DOHH2 (cell line): Measurements from ENCODE around the gene TAMM41.

ENCODE experiments used
- H3F3A ChIP-seq: fragments of 200-600 bp; sonication (generic), shearing (Covaris generic); 2 replicates; pipeline ENCODE4 v1.6.0; 2016; ENCODE audit warnings: antibody characterized with exemption, mild to moderate bottlenecking; ENCODE audit not compliant: control insufficient read depth, insufficient read depth
- H3K27ac ChIP-seq: fragments of 200-600 bp; sonication (generic); 2 replicates; pipeline ENCODE4 v1.5.1; 2014; ENCODE audit warnings: low read depth, mild to moderate bottlenecking, low read length, moderate library complexity
- H3K27me3 ChIP-seq: fragments of 200-600 bp; sonication (generic); 2 replicates; pipeline ENCODE4 v1.6.1; 2014; ENCODE audit warnings: mild to moderate bottlenecking, low read length, mixed read lengths; ENCODE audit not compliant: control insufficient read depth
- H3K36me3 ChIP-seq: fragments of 200-600 bp; sonication (generic); 2 replicates; pipeline ENCODE4 v1.6.1; 2014; ENCODE audit warnings: mild to moderate bottlenecking, low read length, moderate library complexity, mixed read lengths; ENCODE audit not compliant: control insufficient read depth
- H3K4me1 ChIP-seq: fragments of 200-600 bp; sonication (generic); 2 replicates; pipeline ENCODE4 v1.6.1; 2014; ENCODE audit warnings: mild to moderate bottlenecking, low read length, mixed read lengths; ENCODE audit not compliant: control insufficient read depth
- H3K4me2 ChIP-seq: fragments of 200-600 bp; sonication (generic); 2 replicates; pipeline ENCODE4 v1.6.0; 2014; ENCODE audit warnings: mild to moderate bottlenecking, low read length, moderate library complexity
- H3K4me3 ChIP-seq: fragments of 200-600 bp; sonication (generic); 2 replicates; pipeline ENCODE4 v1.5.1; 2014; ENCODE audit warnings: mild to moderate bottlenecking, low read length, mixed read lengths
- H3K79me2 ChIP-seq: fragments of 200-600 bp; sonication (generic); 2 replicates; pipeline ENCODE4 v1.6.1; 2014; ENCODE audit warnings: mild to moderate bottlenecking, low read length, mixed read lengths; ENCODE audit not compliant: control insufficient read depth
- H3K9me2 ChIP-seq: fragments of 200-600 bp; sonication (generic); replicated peaks from 2 replicates; pipeline ENCODE4 v1.6.1; 2014; ENCODE audit warnings: mild to moderate bottlenecking, low read length, mixed read lengths; ENCODE audit not compliant: control insufficient read depth
- H3K9me3 ChIP-seq: fragments of 200-600 bp; sonication (generic); 2 replicates; pipeline ENCODE4 v1.6.1; 2014; ENCODE audit warnings: antibody characterized with exemption, low read length, mixed read lengths; ENCODE audit not compliant: control insufficient read depth, insufficient read depth
- H4K20me1 ChIP-seq: fragments of 200-600 bp; sonication (generic); 2 replicates; pipeline ENCODE4 v1.6.0; 2014; ENCODE audit warnings: low read depth, mild to moderate bottlenecking, antibody characterized with exemption, low read length, moderate library complexity; ENCODE audit not compliant: control insufficient read depth, insufficient read depth
- EZH2phosphoT487 ChIP-seq: fragments of 200-600 bp; sonication (generic); IDR thresholded peaks from 2 replicates; pipeline ENCODE4 v1.6.1; 2017; ENCODE audit warnings: borderline replicate concordance, mild to moderate bottlenecking, antibody characterized with exemption, low read length, moderate library complexity, mixed read lengths
- TF ChIP-seq, protein P1 (sequence below): fragments of 200-600 bp; sonication (generic); IDR thresholded peaks from one replicate; pipeline ENCODE4 v1.5.1; 2014; ENCODE audit warnings: antibody characterized with exemption, mild to moderate bottlenecking, low read depth, low read length; ENCODE audit not compliant: poor library complexity, severe bottlenecking

TAMM41 gene

DNA sequence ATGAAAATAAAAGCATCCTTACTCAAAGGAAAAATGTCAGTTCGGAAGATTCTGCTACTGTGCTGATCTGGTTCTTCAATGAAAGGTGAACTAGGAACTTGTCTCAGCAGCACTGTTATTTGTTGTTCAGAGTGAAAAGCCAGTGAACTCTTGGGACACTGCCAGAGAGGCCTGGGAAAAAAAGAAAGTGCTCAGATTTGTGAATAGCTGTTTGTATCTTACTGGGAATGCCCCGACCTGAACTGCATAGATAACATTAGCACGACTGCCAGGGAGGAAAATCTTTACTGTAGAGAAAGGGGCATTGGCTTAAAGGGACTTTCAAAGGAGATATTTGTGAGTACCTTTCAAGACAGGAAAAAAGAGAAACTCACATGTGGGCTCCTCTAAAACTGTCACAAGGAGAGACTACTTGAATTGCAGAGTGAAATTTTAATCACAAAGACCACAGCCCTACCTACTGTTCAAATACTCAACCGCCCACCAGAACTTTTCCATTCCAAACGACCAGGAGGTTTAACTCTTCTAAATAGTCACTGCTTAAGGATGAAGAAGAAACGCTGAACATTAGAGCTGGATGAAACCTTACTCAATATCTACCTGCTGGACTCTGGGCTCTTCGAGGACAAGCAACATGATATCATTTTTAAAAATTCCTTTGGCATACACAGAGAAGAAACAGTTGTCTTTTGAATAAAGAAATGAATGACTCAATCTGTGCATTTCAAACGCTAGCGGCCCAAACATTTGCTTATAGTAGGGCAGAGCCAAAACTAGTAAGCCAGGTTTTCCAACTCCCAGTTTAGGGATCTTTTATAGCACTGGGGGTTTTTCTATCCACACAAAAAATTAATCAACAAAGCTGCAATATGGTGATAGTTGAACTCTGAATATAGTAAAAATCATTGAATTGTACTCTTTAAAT lies 13.4 kb downstream of the TAMM41 start:
- TF ChIP-seq EZH2phosphoT487: no peak
- TF ChIP-seq, protein P1, sequence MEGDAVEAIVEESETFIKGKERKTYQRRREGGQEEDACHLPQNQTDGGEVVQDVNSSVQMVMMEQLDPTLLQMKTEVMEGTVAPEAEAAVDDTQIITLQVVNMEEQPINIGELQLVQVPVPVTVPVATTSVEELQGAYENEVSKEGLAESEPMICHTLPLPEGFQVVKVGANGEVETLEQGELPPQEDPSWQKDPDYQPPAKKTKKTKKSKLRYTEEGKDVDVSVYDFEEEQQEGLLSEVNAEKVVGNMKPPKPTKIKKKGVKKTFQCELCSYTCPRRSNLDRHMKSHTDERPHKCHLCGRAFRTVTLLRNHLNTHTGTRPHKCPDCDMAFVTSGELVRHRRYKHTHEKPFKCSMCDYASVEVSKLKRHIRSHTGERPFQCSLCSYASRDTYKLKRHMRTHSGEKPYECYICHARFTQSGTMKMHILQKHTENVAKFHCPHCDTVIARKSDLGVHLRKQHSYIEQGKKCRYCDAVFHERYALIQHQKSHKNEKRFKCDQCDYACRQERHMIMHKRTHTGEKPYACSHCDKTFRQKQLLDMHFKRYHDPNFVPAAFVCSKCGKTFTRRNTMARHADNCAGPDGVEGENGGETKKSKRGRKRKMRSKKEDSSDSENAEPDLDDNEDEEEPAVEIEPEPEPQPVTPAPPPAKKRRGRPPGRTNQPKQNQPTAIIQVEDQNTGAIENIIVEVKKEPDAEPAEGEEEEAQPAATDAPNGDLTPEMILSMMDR: no peak
- H3K4me2 ChIP-seq: no peak overlapping the region
- H3K36me3 ChIP-seq: peaks cover 86% of the 10 kb centered on the region

GRCh38 chr3:11829416-11829815 lies 17.3 kb downstream of the TAMM41 start:
- H3K36me3 ChIP-seq: peaks cover 93% of the 10 kb centered on the region

More for the DNA sequence above, 13.4 kb downstream of the TAMM41 start:
- H3K27me3 ChIP-seq: no peaks in the 10 kb centered on the region
- no peaks in the 10 kb centered on the region for H4K20me1 ChIP-seq
- no peaks in the 10 kb centered on the region for H3K9me3 ChIP-seq
- H3K79me2 ChIP-seq: no peaks in the 10 kb centered on the region
- no peaks in the 10 kb centered on the region for H3K4me1 ChIP-seq
- H3F3A ChIP-seq: peaks cover 5% of the 10 kb centered on the region
- no peaks in the 10 kb centered on the region for H3K9me2 ChIP-seq
- no peak overlapping the region for H3K27ac ChIP-seq
- no peak overlapping the region for H3K4me3 ChIP-seq

DNA sequence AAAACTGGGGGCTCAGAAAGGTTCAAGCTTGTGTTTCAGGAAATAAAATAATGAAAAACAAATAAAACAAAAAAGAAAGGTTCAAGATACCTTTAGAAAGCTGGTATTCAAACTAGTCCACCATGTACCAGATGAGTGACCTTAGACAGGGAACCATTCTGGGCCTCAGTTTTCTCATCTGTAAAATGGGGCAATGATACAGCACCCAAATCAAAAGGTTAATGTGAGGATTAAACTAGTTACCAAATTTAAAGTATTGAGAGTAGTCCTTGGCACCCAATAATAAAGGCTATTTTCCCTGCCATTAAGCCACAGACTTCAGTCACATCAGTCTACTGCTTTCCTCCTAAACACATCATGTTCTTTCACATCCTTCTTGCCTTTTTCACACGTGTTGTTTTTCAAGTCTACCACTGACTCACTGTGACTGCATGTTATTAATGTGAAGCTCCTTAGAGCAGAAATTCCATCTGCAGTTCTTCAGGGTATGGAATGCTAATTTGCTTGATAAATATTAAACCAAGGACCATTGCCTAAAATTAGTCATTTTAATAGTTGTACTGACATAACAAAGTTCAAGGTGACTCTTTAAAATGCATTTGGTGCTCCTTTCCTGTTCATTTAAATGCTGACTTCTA lies 19.9 kb downstream of the TAMM41 start:
- Histone ChIP-seq H3K9me3 (no peaks in the 10 kb centered on the region), H4K20me1 (no peaks in the 10 kb centered on the region)

More at GRCh38 chr3:11829416-11829815, 17.3 kb downstream of the TAMM41 start:
- Histone ChIP-seq H3K4me1 (no peaks in the 10 kb centered on the region), H3K27ac (no peak overlapping the region), H3K4me3 (no peak overlapping the region), H3F3A (no peaks in the 10 kb centered on the region), H4K20me1 (no peaks in the 10 kb centered on the region), H3K27me3 (no peaks in the 10 kb centered on the region), H3K79me2 (no peaks in the 10 kb centered on the region), H3K9me3 (no peaks in the 10 kb centered on the region), H3K9me2 (no peaks in the 10 kb centered on the region), H3K4me2 (no peak overlapping the region)
- TF ChIP-seq EZH2phosphoT487: no peak
- TF ChIP-seq, protein P1: no peak

More for the DNA sequence above, 19.9 kb downstream of the TAMM41 start:
- no peak overlapping the region for H3K4me2 ChIP-seq
- H3K27ac ChIP-seq: no peak overlapping the region
- no peaks in the 10 kb centered on the region for H3K4me1 ChIP-seq
- TF ChIP-seq, protein P1: no peak
- no peak for TF ChIP-seq EZH2phosphoT487
- H3K4me3 ChIP-seq: no peak overlapping the region
- H3K27me3 ChIP-seq: no peaks in the 10 kb centered on the region
- no peaks in the 10 kb centered on the region for H3F3A ChIP-seq
- H3K9me2 ChIP-seq: no peaks in the 10 kb centered on the region
- no peaks in the 10 kb centered on the region for H3K79me2 ChIP-seq
- H3K36me3 ChIP-seq: peaks cover 78% of the 10 kb centered on the region
